PC-3 (cell line): ENCODE results near the gene MYO18A. TPM values are rescaled to one million over a fixed set of nuclear protein-coding genes. Genes with fewer than 3 reads are reported as not detected.

Experiments
- ATAC-seq: fragments of 200-7000 bp; cut with Tn5 transposase; 2 replicates; pipeline ENCODE4 v1.9.1; 2020; ENCODE audit warnings: mild to moderate bottlenecking, moderate library complexity
- BruUV-seq: library from RNA; stranded (reverse); fragments of 400-500 nt; replicated peaks from 2 replicates; lab custom pipeline; 2021; lab: Mats Ljungman, UMichigan
- CTCF ChIA-PET: fragments of 300-600 bp; sonication (Branson Sonifier 250); formaldehyde crosslinking; loops from one replicate; lab custom pipeline; 2022; ENCODE audit warnings: antibody characterized with exemption; lab: Charles Lee
- POLR2A ChIA-PET: fragments of 300-600 bp; sonication (Branson Sonifier 250); formaldehyde crosslinking; loops from one replicate; lab custom pipeline; 2022; ENCODE audit warnings: antibody characterized with exemption; ENCODE audit not compliant: unreplicated experiment; lab: Charles Lee
- DNase-seq: peaks from one replicate; pipeline ENCODE4 v3.0.0-alpha.2; 2015
- H2AFZ ChIP-seq: fragments of 300-600 bp; sonication (generic); 2 replicates; pipeline ENCODE4 v1.6.0; 2016; ENCODE audit warnings: antibody characterized with exemption, low read length
- H3F3A ChIP-seq: fragments of 300-600 bp; sonication (generic); one replicate; pipeline ENCODE4 v1.6.0; 2017; ENCODE audit warnings: antibody characterized with exemption, low read length, control low read depth, mild to moderate bottlenecking; ENCODE audit not compliant: unreplicated experiment
- H3K27ac ChIP-seq: fragments of 300-600 bp; sonication (generic); 2 replicates; pipeline ENCODE4 v1.5.1; 2016; ENCODE audit warnings: mild to moderate bottlenecking, low read length
- H3K27me3 ChIP-seq: fragments of 300-600 bp; sonication (generic); 2 replicates; pipeline ENCODE4 v1.6.1; 2016; ENCODE audit warnings: low read length, mixed read lengths
- H3K36me3 ChIP-seq: fragments of 300-600 bp; sonication (generic); 2 replicates; pipeline ENCODE4 v1.6.1; 2016; ENCODE audit warnings: low read depth, mixed run types, low read length, mixed read lengths
- H3K4me1 ChIP-seq: fragments of 300-600 bp; sonication (generic); 2 replicates; pipeline ENCODE4 v1.5.1; 2016; ENCODE audit warnings: low read length; ENCODE audit not compliant: insufficient read depth
- H3K4me2 ChIP-seq: fragments of 300-600 bp; sonication (generic); 2 replicates; pipeline ENCODE4 v1.6.0; 2016; ENCODE audit warnings: low read length
- H3K4me3 ChIP-seq: fragments of 300-600 bp; sonication (generic); 2 replicates; pipeline ENCODE4 v1.5.1; 2016; ENCODE audit warnings: mild to moderate bottlenecking, low read length, mixed read lengths
- H3K79me2 ChIP-seq: fragments of 300-600 bp; sonication (generic); 2 replicates; pipeline ENCODE4 v1.6.1; 2017; ENCODE audit warnings: low read length, mixed read lengths
- H3K9ac ChIP-seq: fragments of 300-600 bp; sonication (generic); 2 replicates; pipeline ENCODE4 v1.6.0; 2016; ENCODE audit warnings: mild to moderate bottlenecking, low read length
- H3K9me2 ChIP-seq: fragments of 300-600 bp; sonication (generic); replicated peaks from 2 replicates; pipeline ENCODE4 v1.6.1; 2016; ENCODE audit warnings: mixed run types, low read length, mixed read lengths
- H3K9me3 ChIP-seq: fragments of 300-600 bp; sonication (generic); 2 replicates; pipeline ENCODE4 v1.6.1; 2016; ENCODE audit warnings: low read length, mixed read lengths
- H4K20me1 ChIP-seq: fragments of 300-600 bp; sonication (generic); 2 replicates; pipeline ENCODE4 v1.6.1; 2016; ENCODE audit warnings: low read length, mixed read lengths
- CTCF ChIP-seq: fragments of 300-600 bp; sonication (generic); conservative IDR thresholded peaks from 2 replicates; pipeline ENCODE4 v1.5.1; 2017; ENCODE audit warnings: antibody characterized with exemption, low read depth, mild to moderate bottlenecking, low read length
- EZH2 ChIP-seq: fragments of 300-600 bp; sonication (generic); IDR thresholded peaks from one replicate; pipeline ENCODE4 v1.6.1; 2017; ENCODE audit warnings: antibody characterized with exemption, mild to moderate bottlenecking, low read length; ENCODE audit not compliant: unreplicated experiment
- EZH2phosphoT487 ChIP-seq: fragments of 300-600 bp; sonication (generic); IDR thresholded peaks from 2 replicates; pipeline ENCODE4 v1.6.1; 2018; ENCODE audit warnings: mild to moderate bottlenecking, antibody characterized with exemption, low read length, borderline replicate concordance
- intact Hi-C: fragments of 100-400 bp; cut with micrococcal nuclease; formaldehyde crosslinking; loops from 2 replicates; pipeline ENCODE4 v1.9.0; 2023
- total RNA-seq: library from RNA; depleted of rRNA; stranded (reverse); fragments of >200 nt; gene quantifications from 2 replicates; pipeline ENCODE4 v1.2.3, GENCODE V29; 2014

The MYO18A gene
- total RNA-seq, 1 experiment from 2014 or later: 28.0 TPM

- no peaks in the 10 kb centered on the region for H3K27me3 ChIP-seq
- H4K20me1 ChIP-seq: no peaks in the 10 kb centered on the region
- H3K4me1 ChIP-seq: no peaks in the 10 kb centered on the region
- DNase-seq (no peak), ATAC-seq (no peak)
- no peak overlapping the region for H3K9ac ChIP-seq
- no peaks in the 10 kb centered on the region for H3K79me2 ChIP-seq
- no peaks in the 10 kb centered on the region for H3K36me3 ChIP-seq
- no peak overlapping the region for H3K27ac ChIP-seq
- no TSS peak for BruUV-seq
- no peak overlapping the region for H2AFZ ChIP-seq
- no peaks in the 10 kb centered on the region for H3K9me2 ChIP-seq
- intact Hi-C loops: no loop called here
- no peaks in the 10 kb centered on the region for H3K9me3 ChIP-seq
- ChIA-PET POLR2A (no interaction called here), CTCF (no interaction called here)
- no peak for TF ChIP-seq EZH2phosphoT487
- no peak for TF ChIP-seq CTCF
- no peak for TF ChIP-seq EZH2
- H3F3A ChIP-seq: no peaks in the 10 kb centered on the region
- H3K4me3 ChIP-seq: no peak overlapping the region
- no peak overlapping the region for H3K4me2 ChIP-seq
Observed at GRCh38 chr17:29093090-29093871, 86.9 kb downstream of the MYO18A start.

- no peak overlapping the region for H3K27ac ChIP-seq
- BruUV-seq: no TSS peak
Observed at GRCh38 chr17:29091606-29092289, 88.5 kb downstream of the MYO18A start.

More at GRCh38 chr17:29091606-29092289, 88.5 kb downstream of the MYO18A start:
- H3K36me3 ChIP-seq: no peaks in the 10 kb centered on the region
- H3K27me3 ChIP-seq: no peaks in the 10 kb centered on the region
- no peaks in the 10 kb centered on the region for H3F3A ChIP-seq
- DNase-seq: no peak
- no peaks in the 10 kb centered on the region for H3K9me2 ChIP-seq
- no peak overlapping the region for H3K9ac ChIP-seq
- no peak overlapping the region for H3K4me3 ChIP-seq
- intact Hi-C loops: no loop called here
- ChIA-PET CTCF (no interaction called here), POLR2A (no interaction called here)
- ATAC-seq: no peak
- no peaks in the 10 kb centered on the region for H3K79me2 ChIP-seq
- H3K4me1 ChIP-seq: no peaks in the 10 kb centered on the region
- H3K9me3 ChIP-seq: no peaks in the 10 kb centered on the region
- TF ChIP-seq CTCF: no peak
- no peak for TF ChIP-seq EZH2phosphoT487
- TF ChIP-seq EZH2: no peak
- no peak overlapping the region for H3K4me2 ChIP-seq
- H4K20me1 ChIP-seq: no peaks in the 10 kb centered on the region
- no peak overlapping the region for H2AFZ ChIP-seq
